ENCODE measurements around the gene BCAS1.

Gene BCAS1

GRCh38 chr20:54079652-54080051 lies 9.3 kb upstream of the BCAS1 start:
- DNase-seq (ENCODE audit: low read depth in 1 of 2, low spot score in 1 of 2): no peak

GRCh38 chr20:54078296-54078984 lies 8.0 kb upstream of the BCAS1 start:
- DNase-seq (ENCODE audit: low read depth in 1 of 2, low spot score in 1 of 2): peak in 1 of 2 donors; percentile 17

GRCh38 chr20:54076259-54076658 lies 5.9 kb upstream of the BCAS1 start:
- no peak for DNase-seq (ENCODE audit: low read depth in 1 of 2, low spot score in 1 of 2)

GRCh38 chr20:54075322-54075721 lies 4.9 kb upstream of the BCAS1 start:
- DNase-seq (ENCODE audit: low read depth in 1 of 2, low spot score in 1 of 2): no peak

GRCh38 chr20:54074511-54074910 lies 4.1 kb upstream of the BCAS1 start:
- no peak for DNase-seq (ENCODE audit: low read depth in 1 of 2, low spot score in 1 of 2)

GRCh38 chr20:54073288-54073687 lies 2.9 kb upstream of the BCAS1 start:
- DNase-seq (ENCODE audit: low read depth in 1 of 2, low spot score in 1 of 2): no peak

GRCh38 chr20:54069501-54069971 lies 858 bp downstream of the BCAS1 start:
- DNase-seq (ENCODE audit: low read depth in 1 of 2, low spot score in 1 of 2): no peak

- no peak for DNase-seq (ENCODE audit: low read depth in 1 of 2, low spot score in 1 of 2)
These were observed 1.4 kb downstream of the BCAS1 start for GRCh38 chr20:54068966-54069365.

GRCh38 chr20:54068495-54068894 lies 1.9 kb downstream of the BCAS1 start:
- DNase-seq (ENCODE audit: low read depth in 1 of 2, low spot score in 1 of 2): no peak

GRCh38 chr20:54067606-54068174 lies 2.7 kb downstream of the BCAS1 start:
- DNase-seq (ENCODE audit: low read depth in 1 of 2, low spot score in 1 of 2): no peak

- no peak for DNase-seq (ENCODE audit: low read depth in 1 of 2, low spot score in 1 of 2)
These were observed 4.8 kb downstream of the BCAS1 start for GRCh38 chr20:54065601-54066038.

- DNase-seq (ENCODE audit: low read depth in 1 of 2, low spot score in 1 of 2): no peak
These were observed 5.5 kb downstream of the BCAS1 start for GRCh38 chr20:54064939-54065338.

- DNase-seq (ENCODE audit: low read depth in 1 of 2, low spot score in 1 of 2): no peak
These were observed 6.3 kb downstream of the BCAS1 start for GRCh38 chr20:54063992-54064676.

- no peak for DNase-seq (ENCODE audit: low read depth in 1 of 2, low spot score in 1 of 2)
These were observed 6.8 kb downstream of the BCAS1 start for GRCh38 chr20:54063580-54063979.

GRCh38 chr20:54062812-54063280 lies 7.5 kb downstream of the BCAS1 start:
- DNase-seq (ENCODE audit: low read depth in 1 of 2, low spot score in 1 of 2): no peak

- no peak for DNase-seq (ENCODE audit: low read depth in 1 of 2, low spot score in 1 of 2)
These were observed 9.1 kb downstream of the BCAS1 start for GRCh38 chr20:54061101-54061881.

GRCh38 chr20:54059691-54060364 lies 10.6 kb downstream of the BCAS1 start:
- no peak for DNase-seq (ENCODE audit: low read depth in 1 of 2, low spot score in 1 of 2)

GRCh38 chr20:54058420-54059139 lies 11.8 kb downstream of the BCAS1 start:
- no peak for DNase-seq (ENCODE audit: low read depth in 1 of 2, low spot score in 1 of 2)

GRCh38 chr20:54056762-54057639 lies 13.4 kb downstream of the BCAS1 start:
- DNase-seq (ENCODE audit: low read depth in 1 of 2, low spot score in 1 of 2): no peak
